Parathyroid adenoma (tissue), 2 donors: ENCODE measurements around the gene SHISA9.
"Not testable (repeated sequence)": the region's sequence is repeated elsewhere in the genome, so short reads cannot be mapped to it uniquely, and the experiment has no call there.

Experiments
- H2AFZ ChIP-seq: fragments of 300-600 bp; sonication (generic); one replicate; pipeline ENCODE4 v1.7.0; 2017; ENCODE audit warnings: antibody characterized with exemption, mild to moderate bottlenecking
- H3K27ac ChIP-seq: fragments of 300-600 bp; sonication (generic); one replicate; pipeline ENCODE4 v1.7.0; 2017
- H3K27me3 ChIP-seq: fragments of 300-600 bp; sonication (generic); one replicate; pipeline ENCODE4 v1.7.0; 2017; ENCODE audit warnings: low read length; ENCODE audit not compliant: control insufficient read depth, insufficient read depth
- H3K36me3 ChIP-seq: fragments of 300-600 bp; sonication (generic); one replicate; pipeline ENCODE4 v1.7.0; 2017; ENCODE audit warnings: low read length; ENCODE audit not compliant: control insufficient read depth, insufficient read depth
- H3K4me1 ChIP-seq: fragments of 300-600 bp; sonication (generic); one replicate; pipeline ENCODE4 v1.7.0; 2017; ENCODE audit warnings: control low read depth
- H3K4me2 ChIP-seq: fragments of 300-600 bp; sonication (generic); one replicate; pipeline ENCODE4 v1.7.0; 2017; ENCODE audit warnings: low read length
- H3K4me3 ChIP-seq: fragments of 300-600 bp; sonication (generic); one replicate; pipeline ENCODE4 v1.7.0; 2017; ENCODE audit warnings: low read depth, low read length
- H3K79me2 ChIP-seq: fragments of 300-600 bp; sonication (generic); one replicate; pipeline ENCODE4 v1.7.0; 2017; ENCODE audit warnings: control low read depth
- H3K9ac ChIP-seq: fragments of 300-600 bp; sonication (generic); one replicate; pipeline ENCODE4 v1.7.0; 2017; ENCODE audit warnings: mild to moderate bottlenecking
- H3K9me3 ChIP-seq: fragments of 300-600 bp; sonication (generic); one replicate; pipeline ENCODE4 v1.7.0; 2017; ENCODE audit warnings: low read length; ENCODE audit not compliant: control insufficient read depth
- CTCF ChIP-seq: fragments of 300-600 bp; sonication (generic); IDR thresholded peaks from one replicate; pipeline ENCODE4 v1.7.0; 2017; ENCODE audit warnings: antibody characterized with exemption, mild to moderate bottlenecking
- donor health status: primary hyperparathyroidism.

SHISA9 gene

GRCh38 chr16:12901597-12902461, at the start of gene SHISA9:
Gene SHISA9 (plus strand): TSS chr16:12901598.
- Histone ChIP-seq H3K79me2 (no peaks in the 10 kb centered on the region), H3K27ac (no peak within 1 kb of the TSS), H3K9ac (no peak within 1 kb of the TSS), H3K36me3 (no peaks in the 10 kb centered on the region), H3K9me3 (no peaks in the 10 kb centered on the region), H3K4me3 (no peak within 1 kb of the TSS), H3K4me1 (no peaks in the 10 kb centered on the region), H2AFZ (no peak within 1 kb of the TSS), H3K27me3 (peaks cover 7% of the 10 kb centered on the region), H3K4me2 (peak within 1 kb of the TSS; percentile 71)
- TF ChIP-seq CTCF = no peak

DNA sequence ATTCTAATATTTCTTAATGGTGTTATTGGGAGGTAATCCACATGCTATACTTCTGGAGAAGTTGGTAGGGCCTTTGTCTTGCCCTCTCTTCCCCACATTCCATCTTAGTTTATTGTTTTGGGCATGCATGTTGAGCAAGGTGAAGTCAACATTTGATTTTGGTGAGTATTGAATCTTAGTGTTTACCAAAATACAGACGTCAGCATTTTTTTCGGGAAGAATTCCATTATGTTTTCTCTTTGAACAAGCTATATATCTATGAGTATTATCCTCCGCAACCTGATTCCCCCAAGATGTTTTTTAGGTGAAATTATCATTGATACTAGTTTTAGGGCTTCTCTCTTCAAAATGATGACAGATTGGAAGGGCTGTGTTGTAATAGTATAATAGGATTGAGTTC, 47.4 kb upstream of the SHISA9 start:
- no peak overlapping the region for H2AFZ ChIP-seq

DNA sequence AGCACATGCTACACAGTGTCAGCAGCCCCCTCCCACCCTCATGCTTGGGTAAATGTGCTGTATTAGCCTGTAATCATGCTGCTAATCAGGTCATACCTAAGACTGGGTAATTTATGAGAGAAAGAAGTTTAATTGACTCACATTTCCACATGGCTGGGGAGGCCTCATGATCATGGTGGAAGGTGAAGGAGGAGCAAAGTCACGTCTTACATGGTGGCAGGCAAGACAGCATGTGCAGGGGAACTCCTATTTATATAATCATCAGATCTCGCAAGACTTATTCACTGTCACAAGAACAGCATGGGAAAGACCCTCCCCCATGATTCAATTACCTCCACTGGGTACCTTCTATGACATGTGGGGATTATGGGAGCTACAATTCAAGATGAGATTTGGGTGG, 44.0 kb upstream of the SHISA9 start:
- H3K4me3 ChIP-seq, H3K27ac ChIP-seq, H3K9ac ChIP-seq, H3K4me1 ChIP-seq, H3K27me3 ChIP-seq, H3K4me2 ChIP-seq, H3K9me3 ChIP-seq, H3K36me3 ChIP-seq, H3K79me2 ChIP-seq, H2AFZ ChIP-seq: not testable (repeated sequence)

More for the DNA sequence above, 47.4 kb upstream of the SHISA9 start:
- H3K36me3 ChIP-seq = no peaks in the 10 kb centered on the region
- H3K27me3 ChIP-seq = no peaks in the 10 kb centered on the region
- no peak overlapping the region for H3K9ac ChIP-seq
- H3K4me2 ChIP-seq = no peak overlapping the region
- no peaks in the 10 kb centered on the region for H3K79me2 ChIP-seq
- no peak overlapping the region for H3K4me3 ChIP-seq
- H3K4me1 ChIP-seq = no peaks in the 10 kb centered on the region
- H3K27ac ChIP-seq = no peak overlapping the region
- no peaks in the 10 kb centered on the region for H3K9me3 ChIP-seq
- no peak for TF ChIP-seq CTCF

- no peaks in the 10 kb centered on the region for H3K79me2 ChIP-seq
- peaks cover 3% of the 10 kb centered on the region for H3K4me1 ChIP-seq
- no peak overlapping the region for H3K4me3 ChIP-seq
- no peak overlapping the region for H3K4me2 ChIP-seq
- no peak overlapping the region for H3K27ac ChIP-seq
- no peak overlapping the region for H3K9ac ChIP-seq
- no peak overlapping the region for H2AFZ ChIP-seq
- no peaks in the 10 kb centered on the region for H3K27me3 ChIP-seq
- TF ChIP-seq CTCF = no peak
- no peaks in the 10 kb centered on the region for H3K36me3 ChIP-seq
- H3K9me3 ChIP-seq = no peaks in the 10 kb centered on the region
These were observed 39.1 kb upstream of the SHISA9 start for GRCh38 chr16:12862327-12862726.

DNA sequence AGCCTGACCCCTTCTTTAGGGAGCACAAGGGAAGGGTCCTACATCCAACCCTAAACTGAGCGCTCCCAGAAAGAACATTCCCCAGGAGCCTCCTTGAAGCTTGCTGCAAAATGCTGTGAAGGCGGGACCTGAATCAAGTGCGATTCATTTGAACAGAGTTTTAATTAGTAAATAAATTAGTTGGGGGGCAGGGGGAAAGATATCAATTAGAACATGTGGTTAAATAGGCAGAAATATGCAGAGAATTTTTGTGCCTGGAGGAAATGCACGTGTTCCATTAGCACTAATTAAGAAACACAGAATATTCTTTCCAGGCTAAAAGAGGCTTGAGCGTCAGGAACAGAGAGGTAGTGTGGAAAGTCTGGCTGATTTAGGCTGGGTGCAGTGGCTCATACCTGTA, 38.5 kb upstream of the SHISA9 start:
- TF ChIP-seq CTCF = no peak
- Histone ChIP-seq H3K36me3 (no peaks in the 10 kb centered on the region), H3K4me1 (peaks cover 6% of the 10 kb centered on the region), H3K27me3 (no peaks in the 10 kb centered on the region), H2AFZ (no peak overlapping the region), H3K9me3 (no peaks in the 10 kb centered on the region), H3K9ac (no peak overlapping the region), H3K4me3 (no peak overlapping the region), H3K27ac (no peak overlapping the region), H3K79me2 (no peaks in the 10 kb centered on the region), H3K4me2 (no peak overlapping the region)
